Fibroblast of gingiva (primary cell): ENCODE measurements around the gene ACAA1.

Experiments used
- DNase-seq: peaks from one replicate; pipeline ENCODE4 v3.0.0-alpha.2; 2011; ENCODE audit warnings: low read depth

The ACAA1 gene

DNA sequence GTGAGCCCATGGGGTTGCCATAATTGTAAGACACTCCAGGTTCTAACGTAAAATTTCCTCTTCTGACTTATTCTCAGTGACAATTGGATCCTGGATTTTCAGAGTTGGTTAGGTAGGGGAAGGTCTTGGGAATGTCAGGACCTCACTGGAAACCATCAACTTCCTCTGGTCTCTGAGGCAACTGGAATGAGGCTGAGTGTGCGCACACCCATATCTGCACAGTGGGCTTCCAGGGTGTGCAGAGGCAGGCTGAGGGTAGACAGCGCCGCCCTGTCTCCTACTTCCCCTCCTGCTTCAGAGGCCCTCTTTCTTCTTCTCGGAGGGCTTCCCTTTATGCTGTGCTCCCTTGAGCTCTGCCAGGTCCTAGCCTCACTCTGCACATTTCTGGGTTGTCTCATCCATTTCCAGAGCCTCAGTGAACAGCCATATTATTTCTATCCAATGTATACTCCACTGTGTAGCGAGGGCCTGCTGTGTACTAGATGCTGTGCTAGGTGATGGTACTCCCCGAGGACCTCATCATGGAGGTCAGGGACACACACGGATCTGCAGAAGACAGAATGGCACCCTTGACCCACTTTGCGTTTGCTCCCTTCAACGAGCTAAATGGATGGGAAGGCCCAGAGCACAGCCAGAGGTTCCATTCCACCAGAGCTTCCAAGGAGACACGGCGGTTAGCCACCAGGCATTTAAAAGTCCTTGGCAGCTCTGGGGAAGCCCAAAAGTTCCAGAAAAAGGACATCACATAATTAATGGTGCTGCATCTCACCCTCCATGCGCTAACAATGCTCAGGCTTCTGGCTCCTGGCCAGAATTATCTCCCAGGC lies 18.3 kb downstream of the ACAA1 start:
- DNase-seq, result no peak

DNA sequence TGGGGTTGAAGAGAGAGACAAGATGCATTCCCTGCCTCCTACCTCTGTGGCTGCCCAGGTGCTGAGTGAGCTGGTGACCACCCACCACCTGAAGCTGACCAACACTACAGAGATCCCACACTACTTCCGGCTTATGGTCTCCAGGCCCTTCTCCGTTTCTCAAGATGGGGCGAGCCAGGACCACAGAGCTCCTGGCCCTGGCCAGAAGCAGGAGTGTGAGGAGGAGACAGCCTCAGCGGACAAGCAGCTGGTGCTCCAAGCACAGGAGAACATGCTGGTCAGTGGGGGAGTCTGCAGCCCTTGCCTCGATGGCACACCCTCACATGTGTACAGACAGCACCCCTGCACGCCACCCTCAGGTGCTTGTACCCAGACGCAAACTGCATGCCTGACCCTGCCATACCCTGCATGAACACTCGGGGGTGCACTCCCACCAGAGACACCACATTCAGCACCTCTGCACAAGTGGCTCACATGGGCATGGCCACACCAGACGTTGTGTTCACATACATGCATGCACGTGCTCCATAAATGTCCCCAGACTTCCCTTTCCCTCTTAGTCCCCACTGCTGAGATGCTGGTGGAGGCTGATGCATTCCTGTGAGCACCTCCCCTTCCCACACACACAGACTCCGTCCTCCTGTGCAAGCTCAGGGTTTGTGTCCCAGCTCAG lies 19.0 kb downstream of the ACAA1 start:
- DNase-seq, result peak; percentile 57

DNA sequence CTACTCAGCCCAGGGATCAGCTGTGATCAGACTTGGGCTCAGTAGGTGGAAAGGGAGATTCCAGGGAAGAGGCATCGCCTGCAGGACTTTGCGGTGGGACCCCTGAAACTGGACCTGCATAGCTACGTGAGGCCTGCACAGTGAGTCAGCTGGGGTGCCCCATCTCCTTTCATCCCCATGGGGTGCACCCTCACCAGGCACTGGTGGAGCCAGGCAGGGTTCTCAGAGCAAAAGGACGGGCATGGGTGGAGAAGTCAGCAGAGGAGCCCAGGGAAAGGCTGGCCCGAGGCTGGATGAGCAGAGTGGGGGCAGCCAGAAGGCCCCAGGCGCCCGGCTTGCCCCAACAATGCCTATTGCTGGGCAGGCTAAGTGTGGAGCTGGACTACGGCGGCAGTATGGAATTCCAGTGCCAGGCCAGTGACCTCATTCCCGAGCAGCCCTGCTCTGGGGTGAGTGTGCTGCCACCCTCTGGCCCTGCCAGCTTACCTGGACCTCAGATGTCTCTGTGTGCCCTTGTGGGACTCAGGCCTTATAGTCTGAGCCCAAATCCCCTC lies 19.7 kb downstream of the ACAA1 start:
- no peak for DNase-seq

DNA sequence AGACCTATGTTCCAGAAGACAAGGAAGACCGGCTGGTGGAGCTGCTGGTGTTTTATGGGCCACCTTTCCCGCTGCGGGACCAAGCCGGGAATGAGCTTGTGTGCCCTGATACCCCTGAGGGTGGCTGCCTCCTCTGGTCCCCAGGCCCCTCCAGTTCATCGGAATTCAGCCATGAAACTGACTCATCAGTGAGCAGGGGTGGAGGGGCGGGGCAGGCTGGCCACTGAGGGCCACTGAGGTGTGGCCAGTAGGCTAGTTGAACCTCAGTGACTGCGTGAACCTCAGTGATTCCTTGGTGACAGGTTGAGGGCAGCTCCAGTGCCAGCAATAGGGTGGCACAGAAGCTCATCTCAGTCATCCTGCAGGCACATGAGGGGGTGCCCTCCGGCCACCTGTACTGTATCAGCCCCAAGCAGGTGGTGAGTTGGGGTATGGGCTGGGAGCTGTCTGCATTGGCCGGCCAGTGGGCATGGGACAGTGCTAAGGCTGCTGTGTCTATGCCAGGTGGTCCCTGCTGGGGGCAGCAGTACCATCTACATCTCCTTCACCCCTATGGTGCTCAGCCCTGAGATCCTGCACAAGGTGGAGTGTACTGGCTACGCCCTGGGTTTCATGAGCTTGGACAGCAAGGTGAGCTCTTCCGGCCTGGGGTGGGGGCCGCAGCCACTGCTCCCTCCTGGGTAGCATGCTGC lies 20.3 kb downstream of the ACAA1 start:
- no peak for DNase-seq

DNA sequence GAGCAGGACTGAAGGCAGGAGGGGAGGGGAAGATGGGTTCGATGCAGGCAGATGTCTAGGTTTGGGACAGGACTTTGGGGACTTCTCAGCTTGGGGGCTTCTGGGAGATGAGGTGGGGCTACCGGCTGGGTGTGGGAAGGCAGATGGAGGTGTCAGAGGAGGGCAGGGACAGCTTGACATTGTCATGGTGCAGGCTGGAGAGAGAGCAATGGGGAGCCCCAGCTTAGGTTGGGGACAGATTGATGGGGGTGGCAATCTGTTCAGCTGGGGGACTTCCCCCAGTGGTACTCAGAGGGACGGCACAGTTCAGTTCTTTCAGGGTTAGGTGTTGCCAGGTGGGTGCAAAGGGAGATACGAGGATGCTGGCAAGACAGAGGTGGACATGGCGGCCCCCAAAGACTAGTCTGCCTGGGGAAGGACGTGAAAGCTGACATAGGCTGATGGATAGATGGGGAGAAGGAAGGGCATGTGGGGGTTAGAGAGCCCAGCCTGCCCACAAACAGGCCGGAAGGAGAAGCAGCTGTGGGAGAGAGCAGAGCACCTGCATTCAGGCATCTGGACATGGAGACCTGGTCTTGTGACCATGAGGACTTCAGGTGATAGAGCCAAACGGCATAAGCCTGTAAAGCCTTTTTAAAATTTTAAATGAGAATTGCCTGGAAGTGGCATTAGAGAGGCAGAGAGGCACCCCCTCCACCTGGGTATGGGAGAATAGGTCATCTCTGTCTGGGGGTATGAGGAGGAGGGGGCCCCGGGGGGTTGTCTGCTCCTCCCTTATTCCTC lies 21.1 kb downstream of the ACAA1 start:
- DNase-seq, result no peak

DNA sequence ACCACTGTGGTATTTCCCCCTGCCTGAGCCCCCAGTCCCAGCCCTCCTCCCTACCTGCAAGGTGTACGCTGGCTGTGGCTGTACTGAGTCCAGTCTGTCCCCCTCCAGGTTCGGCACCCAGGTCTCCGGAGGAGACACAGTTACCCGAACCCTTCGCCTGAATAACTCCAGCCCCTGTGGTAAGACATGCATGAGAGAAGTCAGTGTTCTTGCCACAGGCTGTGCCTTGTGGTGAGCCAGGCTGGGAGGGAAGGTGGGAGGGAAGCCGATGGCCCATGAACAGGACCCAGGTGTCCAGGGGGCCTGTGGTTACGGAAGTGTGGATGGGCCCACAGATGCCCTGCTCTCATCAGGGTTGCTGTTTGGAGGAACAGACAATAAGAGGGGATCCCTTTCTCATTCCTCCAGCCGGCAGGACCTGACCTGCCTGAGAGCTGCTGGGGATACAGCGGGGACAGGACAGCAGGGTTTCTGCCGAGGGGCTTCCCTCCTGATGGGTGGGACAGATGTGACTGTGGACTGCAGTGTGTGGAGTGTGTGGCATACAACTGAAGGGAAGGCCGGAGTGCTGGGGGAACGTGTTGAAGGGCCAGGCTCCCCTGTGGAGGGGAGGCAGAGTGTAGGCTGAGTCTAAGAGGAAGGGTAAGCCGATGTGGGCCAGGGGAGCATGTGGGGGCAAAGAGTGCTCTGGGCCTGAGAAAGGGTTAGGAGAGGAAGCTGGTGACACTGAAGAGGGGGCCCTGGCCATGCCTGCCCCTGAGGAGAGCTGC lies 21.9 kb downstream of the ACAA1 start:
- no peak for DNase-seq

DNA sequence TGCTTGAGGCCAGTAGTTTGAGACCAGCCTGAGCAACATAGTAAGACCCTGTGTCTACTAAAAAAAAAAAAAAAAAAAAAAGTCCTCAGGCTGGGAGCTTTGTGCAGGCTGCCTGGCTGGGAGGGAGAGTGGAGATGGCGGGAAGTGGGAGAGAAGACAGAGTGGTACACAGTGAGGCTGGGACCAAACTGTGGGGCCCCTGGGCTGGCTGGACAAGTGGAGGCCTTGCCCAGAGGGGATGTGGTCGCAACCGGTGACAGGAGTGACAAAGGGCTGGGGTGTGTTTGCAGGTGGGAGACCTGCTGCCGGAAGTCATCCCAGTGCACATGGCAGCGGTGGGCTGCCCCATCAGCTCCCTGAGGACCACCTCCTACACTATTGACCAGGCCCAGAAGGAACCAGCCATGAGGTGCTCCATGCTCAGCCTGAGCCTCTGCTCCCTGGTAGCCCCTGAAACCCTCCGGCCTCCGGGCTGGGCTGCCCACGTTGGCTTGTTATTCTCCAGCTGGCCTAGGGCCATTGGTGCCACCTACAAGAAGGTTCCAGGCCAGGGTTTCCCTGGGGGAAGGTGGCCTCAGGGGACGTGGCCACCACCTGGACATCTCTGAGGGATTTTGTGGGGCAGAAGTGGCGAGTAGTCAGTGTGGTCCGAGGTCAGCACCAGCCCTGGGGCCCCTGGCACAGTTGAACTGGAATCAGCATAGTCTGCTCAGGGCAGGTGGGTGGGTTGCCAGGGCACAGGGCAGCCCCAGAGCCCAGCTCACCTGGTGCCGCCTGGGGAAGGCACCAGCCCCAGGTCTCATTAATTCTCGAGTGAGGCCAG lies 22.7 kb downstream of the ACAA1 start:
- no peak for DNase-seq

DNA sequence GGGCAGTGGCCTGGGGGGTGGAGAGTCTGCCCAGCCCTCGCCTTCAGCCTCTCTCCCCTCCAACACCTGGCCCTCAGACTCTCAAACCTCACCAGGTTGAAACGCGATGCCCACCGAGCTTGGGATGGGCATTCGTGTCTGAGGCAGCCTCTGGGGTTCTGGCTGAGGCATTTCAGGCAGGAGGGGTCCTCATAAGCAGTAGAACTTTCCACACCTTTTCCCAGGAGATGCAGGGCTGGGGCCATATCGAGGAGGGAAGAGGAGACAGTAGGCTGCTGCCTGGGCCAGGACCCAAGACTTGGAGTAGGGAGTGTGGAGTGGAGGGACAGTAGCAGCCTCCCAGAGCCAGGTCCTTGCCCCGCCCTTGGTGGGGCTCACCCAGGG lies 24.6 kb downstream of the ACAA1 start:
- no peak for DNase-seq

DNA sequence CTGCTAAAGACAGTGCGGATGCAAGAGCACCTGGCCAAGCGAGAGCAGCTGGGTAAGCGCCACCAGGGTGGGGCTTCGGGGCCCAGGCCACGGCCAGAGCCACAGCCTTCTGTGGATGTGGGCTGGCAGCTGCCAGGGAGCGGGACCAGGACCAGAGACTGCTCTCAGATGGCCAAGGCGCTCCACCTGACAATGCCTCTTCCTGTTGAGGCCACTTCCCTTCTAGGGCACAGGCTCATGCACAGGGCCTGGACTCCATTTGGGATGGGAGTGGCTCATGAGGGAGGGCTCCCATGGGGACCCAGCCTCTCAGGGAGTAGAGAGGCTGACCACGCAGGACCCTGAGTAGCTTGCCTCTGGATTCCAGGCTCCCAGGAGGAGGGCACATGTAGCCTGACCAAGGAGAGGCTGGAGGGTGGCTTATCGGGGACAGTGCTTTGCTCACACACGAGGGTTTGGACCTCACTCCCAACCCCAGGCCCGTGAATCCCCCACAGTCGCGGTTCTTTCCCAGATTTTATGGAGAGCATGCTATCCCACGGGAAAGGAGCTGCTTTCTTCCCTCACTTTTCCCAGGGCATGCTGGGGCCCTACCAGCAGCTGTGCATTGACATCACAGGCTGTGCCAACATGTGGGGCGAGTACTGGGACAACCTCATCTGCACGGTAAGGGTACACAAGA lies 25.1 kb downstream of the ACAA1 start:
- no peak for DNase-seq

DNA sequence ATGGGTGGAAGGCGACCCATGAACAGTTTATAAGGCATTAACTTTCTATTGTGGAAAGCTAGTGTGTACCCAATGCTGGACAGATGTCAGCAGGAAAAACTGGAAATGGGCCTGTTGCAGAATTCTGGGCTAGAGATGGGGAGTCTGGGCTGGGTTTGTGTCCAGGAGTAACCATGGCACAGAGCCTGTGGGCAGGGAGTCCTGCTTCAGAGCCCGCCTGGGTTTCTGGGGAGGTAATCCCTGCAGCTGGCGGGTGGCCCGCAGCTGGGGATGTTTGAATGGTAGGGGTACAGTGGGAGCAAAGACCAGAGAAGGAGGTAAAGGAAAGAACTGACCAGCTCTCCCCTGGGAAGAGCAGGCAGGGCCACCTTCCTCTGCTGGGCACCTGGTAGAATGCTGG lies 25.7 kb downstream of the ACAA1 start:
- DNase-seq, result no peak

DNA sequence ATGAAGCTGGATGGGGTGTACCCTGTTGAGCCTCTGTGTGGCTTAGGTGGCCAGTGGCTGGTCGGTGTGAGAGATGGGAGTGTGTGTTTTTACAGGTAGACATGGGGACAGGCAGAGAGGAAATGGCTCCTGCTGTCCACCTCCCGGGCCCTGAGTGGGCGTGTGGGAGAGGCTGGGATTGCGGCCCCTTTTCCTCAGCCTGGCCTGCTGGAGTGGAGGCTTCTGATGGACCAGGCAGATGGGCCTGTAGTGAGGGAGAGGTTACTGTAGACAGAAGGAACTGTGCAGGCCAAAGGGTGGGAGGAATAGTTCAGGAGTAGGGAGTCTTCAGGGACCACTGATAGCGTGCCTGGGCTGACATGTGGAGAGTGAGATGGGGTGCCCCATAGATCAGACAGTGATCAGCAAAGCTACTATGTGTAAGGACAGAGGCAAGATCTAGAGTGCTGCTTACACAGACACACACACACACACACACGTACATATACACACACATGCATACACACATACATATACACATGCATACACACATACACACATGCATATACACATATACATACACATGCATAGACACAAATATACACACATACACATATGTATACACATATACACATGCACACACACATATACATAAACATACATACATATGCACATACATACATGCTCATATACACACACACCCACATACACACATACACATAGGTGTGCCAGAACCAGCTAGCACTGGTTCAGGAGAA lies 26.4 kb downstream of the ACAA1 start:
- no peak for DNase-seq

DNA sequence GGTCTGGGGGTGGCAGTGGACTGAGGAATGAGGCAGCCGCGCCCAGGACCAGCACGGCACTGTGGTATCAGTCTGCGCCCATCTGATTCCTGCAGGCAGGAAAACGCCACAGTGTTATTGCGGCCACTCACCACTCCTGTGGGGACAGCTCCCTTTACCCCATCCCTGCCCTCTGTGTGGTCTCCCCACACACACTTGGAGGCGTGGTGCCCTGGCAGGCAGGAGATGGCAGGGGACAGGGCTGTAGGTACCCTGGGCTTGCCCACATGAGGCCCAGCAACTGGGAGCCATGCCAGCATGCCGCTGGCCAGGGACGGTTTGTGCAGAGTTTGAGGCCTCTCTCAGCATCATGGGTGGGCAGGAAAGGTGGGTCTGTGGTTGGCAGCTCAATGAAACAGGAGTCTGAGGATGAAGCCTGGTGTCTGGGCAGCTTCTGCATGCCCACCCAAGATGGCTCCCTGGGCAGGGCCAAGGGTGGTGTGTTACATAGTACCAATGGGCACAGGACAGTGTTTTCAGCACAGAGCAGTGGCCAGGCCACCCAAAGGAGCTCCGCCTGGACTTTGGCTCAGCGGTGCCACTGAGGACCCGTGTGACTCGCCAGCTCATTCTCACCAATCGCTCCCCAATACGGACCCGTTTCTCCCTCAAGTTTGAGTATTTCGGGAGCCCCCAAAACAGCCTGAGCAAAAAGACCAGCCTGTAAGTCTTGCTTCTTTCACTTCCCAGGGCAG lies 27.2 kb downstream of the ACAA1 start:
- no peak for DNase-seq

DNA sequence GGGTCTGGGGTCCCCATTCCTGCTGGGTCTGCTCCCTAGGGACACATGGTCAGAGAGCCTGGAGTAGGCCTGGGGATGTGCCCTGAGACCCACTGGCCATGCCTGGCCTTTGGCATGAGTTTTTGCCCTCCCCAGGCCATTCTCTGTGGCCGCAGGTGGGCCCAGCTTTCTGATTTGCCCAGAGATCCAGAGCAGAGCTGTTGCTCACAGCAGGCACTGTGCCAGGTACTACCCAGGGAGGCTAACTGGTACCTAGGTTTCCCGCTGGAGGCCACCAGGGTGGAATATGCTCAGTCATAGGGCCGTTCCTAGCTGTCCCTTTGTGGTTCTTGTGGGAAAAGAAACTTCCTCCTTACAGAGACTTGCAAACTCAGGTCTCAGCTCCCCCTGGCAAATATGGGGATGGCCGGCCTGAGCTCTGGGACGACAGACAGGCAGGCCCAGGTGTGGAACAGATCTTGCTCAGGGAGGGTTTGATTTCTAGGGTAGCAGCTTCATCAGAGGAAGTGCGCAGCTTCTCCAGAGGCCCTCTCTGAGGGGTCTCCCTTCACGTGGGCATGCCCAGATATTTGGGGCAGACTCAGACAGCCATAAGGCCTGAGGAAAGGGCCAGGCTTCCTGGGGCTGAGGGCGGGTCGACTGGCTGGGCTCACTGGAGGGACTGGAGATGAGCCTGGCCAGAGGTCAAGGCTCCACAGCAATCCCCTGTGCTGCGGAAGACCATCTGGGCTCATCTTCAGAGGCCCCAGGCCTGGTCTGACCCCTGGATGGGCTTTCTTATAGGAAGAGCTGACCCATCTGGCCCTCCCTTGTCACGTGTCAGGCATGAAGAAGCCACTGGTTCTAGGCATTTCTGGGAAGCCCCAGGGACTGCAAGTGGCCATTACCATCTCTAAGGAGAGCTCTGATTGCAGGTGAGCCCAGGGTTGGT lies 28.0 kb downstream of the ACAA1 start:
- DNase-seq, result no peak

DNA sequence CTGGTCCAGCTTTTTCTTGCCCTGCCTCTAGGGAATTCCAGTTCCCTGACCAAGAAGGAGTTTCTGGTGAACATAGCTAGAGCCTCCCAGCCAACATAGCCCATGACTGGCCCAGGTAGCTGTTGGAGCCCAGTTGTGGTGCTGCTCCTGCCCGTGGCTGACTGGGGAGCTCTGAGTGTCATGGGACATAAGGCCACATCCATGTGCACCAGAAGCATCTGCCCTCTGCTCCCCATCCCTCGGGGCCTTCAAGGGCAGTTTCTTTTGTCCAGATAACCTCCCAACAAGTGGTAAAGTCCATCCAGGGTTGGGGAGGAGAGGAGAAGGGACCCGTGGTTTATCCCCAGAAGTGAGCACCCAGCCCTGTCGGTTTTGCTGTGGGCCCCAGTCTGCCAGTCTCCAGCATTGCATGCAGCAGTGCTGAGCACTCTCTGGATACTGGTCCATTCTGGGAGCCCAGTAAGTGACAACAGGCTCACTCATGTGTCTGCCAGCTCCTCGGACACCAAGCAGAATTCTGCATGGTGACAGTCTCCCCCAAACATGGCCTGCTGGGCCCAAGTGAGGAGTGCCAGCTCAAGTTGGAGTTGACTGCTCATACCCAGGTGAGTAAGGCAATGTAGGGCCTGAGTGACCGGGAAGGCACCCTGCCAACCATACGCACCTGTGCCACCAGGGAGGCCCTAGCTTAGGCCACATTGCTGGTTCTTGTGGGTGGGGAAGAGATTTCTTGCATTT lies 28.8 kb downstream of the ACAA1 start:
- no peak for DNase-seq

DNA sequence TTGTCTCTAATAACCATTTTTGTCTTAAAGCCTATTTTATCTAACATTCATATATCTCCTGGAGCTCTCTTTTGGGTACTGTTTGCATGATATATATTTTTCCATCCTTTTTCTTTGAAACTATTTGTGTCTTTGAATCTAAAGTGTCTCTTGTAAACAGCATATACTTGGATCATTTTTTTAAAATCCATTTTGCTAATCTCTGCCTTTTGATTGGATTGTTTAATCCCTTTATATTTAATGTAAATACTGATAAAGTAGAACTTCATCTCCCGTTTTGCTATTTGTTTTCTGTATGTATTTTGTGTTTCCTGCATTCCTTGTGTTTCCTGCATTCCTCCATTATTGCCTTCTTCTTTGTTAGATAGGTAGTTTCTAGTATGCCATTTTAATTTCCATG lies 31.4 kb downstream of the ACAA1 start:
- no peak for DNase-seq

DNA sequence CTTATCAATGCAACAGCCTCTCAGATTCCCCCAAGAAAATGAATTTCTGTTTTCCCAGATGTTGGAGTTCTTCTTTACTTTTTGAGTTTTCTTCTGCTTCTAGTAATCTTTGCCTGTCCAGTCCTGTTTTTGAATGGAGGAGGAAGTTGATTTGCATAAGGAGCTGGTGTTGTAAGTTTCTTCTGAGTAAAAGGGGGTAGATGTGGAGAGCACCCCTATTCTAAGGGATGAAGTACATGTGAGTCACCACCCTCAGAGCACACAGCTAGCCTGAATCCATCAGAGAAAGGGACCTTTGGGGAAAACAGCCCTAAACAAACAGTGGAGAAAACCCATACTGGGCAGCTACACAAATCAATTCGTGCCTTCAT lies 34.5 kb downstream of the ACAA1 start:
- no peak for DNase-seq
